K562 (cell line): ENCODE results near the gene NPAS3. TPM values are rescaled to one million over a fixed set of nuclear protein-coding genes. Genes with fewer than 3 reads are reported as not detected.

Experiments used
- ATAC-seq: fragments of 200-7000 bp; cut with Tn5 transposase; 3 replicates; pipeline ENCODE4 v1.9.1; 2020; ENCODE audit warnings: moderate library complexity
- BruUV-seq: library from RNA; stranded (reverse); fragments of 400-500 nt; replicated peaks from 2 replicates; lab custom pipeline; 2021; lab: Mats Ljungman, UMichigan
- CTCF ChIA-PET: fragments of 300-600 bp; formaldehyde crosslinking; extraction: SDS; loops from one replicate; lab custom pipeline; 2021; ENCODE audit warnings: low intra/inter-chr PET ratio; lab: Yijun Ruan, JAX
- POLR2A ChIA-PET: fragments of 300-600, 350-650 bp; sonication (Branson Sonifier 250); formaldehyde crosslinking; extraction: SDS; loops from one replicate; lab custom pipeline; 2021; ENCODE audit warnings: antibody characterized with exemption, inconsistent platforms; lab: Yijun Ruan, JAX
- DNase-seq, 4 experiments: peaks; one replicate each; pipeline versions ENCODE4 v3.0.0 to v3.0.0-alpha.2; 2011 to 2018; ENCODE audit warnings: low spot score in 3 of 4, mixed read lengths in 3 of 4; ENCODE audit errors: extremely low read depth in 1 of 4
- FAIRE-seq: peaks from 2 replicates; lab custom pipeline; 2011; peaks lifted over from hg19 to GRCh38; lab: Jason Lieb, UNC
- H2AFZ ChIP-seq: 2 replicates; pipeline ENCODE4 v1.6.0; 2011; ENCODE audit warnings: low read depth, low read length, control low read depth, inconsistent platforms
- H3K27ac ChIP-seq: fragments of 200-600 bp; 3 replicates; pipeline ENCODE4 v1.8.0; 2011; ENCODE audit warnings: low read depth, mild to moderate bottlenecking, control low read depth, inconsistent platforms, low read length, moderate library complexity, mixed read lengths; ENCODE audit errors: extremely low read depth
- H3K27me3 ChIP-seq, 2 experiments: fragments of 300-600 bp in 1 of 2; 2 replicates in 1 of 2; 3 replicates in 1 of 2; pipeline versions ENCODE4 v1.6.0 to v1.8.0; 2011; ENCODE audit warnings: inconsistent platforms in 2 of 2, low read length in 2 of 2, mild to moderate bottlenecking in 1 of 2, mixed read lengths in 1 of 2, moderate library complexity in 1 of 2; ENCODE audit not compliant: control insufficient read depth in 2 of 2, insufficient read depth in 2 of 2
- H3K36me3 ChIP-seq: fragments of 300-600 bp; 3 replicates; pipeline ENCODE4 v1.8.0; 2011; ENCODE audit warnings: mild to moderate bottlenecking, low read length, inconsistent platforms; ENCODE audit not compliant: control insufficient read depth, insufficient read depth
- H3K4me1 ChIP-seq, 2 experiments: fragments of 200-600 bp in 1 of 2; replicated peaks in 1 of 2; 2 replicates in 1 of 2; 3 replicates in 1 of 2; pipeline versions ENCODE4 v1.5.1 to v1.8.0; 2011; ENCODE audit warnings: inconsistent platforms in 2 of 2, low read length in 2 of 2, mild to moderate bottlenecking in 1 of 2, mixed read lengths in 1 of 2, moderate library complexity in 1 of 2; ENCODE audit not compliant: control insufficient read depth in 2 of 2, insufficient read depth in 2 of 2
- H3K4me2 ChIP-seq: 2 replicates; pipeline ENCODE4 v1.6.1; 2011; ENCODE audit warnings: low read length, control low read depth, inconsistent platforms, mixed read lengths; ENCODE audit not compliant: insufficient read depth
- H3K4me3 ChIP-seq: fragments of 200-600 bp; sonication (generic), shearing (Covaris generic); 2 replicates; pipeline ENCODE4 v1.5.1; 2016; ENCODE audit warnings: control low read depth, inconsistent platforms
- H3K79me2 ChIP-seq: fragments of 200-600 bp; 3 replicates; pipeline ENCODE4 v1.8.0; 2011; ENCODE audit warnings: low read length, inconsistent platforms; ENCODE audit not compliant: control insufficient read depth, insufficient read depth
- H3K9ac ChIP-seq, 2 experiments: 2 replicates each; pipeline versions ENCODE4 v1.6.0 to v1.6.1; 2011; ENCODE audit warnings: low read depth in 2 of 2, low read length in 2 of 2, control low read depth in 1 of 2, inconsistent platforms in 1 of 2, mild to moderate bottlenecking in 1 of 2, mixed read lengths in 1 of 2; ENCODE audit not compliant: insufficient read depth in 1 of 2
- H3K9me1 ChIP-seq: one replicate; pipeline ENCODE4 v1.6.0; 2011; ENCODE audit warnings: inconsistent platforms, mild to moderate bottlenecking, low read length, moderate library complexity; ENCODE audit not compliant: control insufficient read depth, insufficient read depth
- H3K9me3 ChIP-seq: replicated peaks from 2 replicates; pipeline ENCODE4 v1.5.1; 2011; ENCODE audit warnings: low read depth, low read length, inconsistent platforms; ENCODE audit not compliant: control insufficient read depth, insufficient read depth
- H4K20me1 ChIP-seq: replicated peaks from 2 replicates; pipeline ENCODE4 v1.6.1; 2011; ENCODE audit warnings: low read length, inconsistent platforms, mixed read lengths; ENCODE audit not compliant: control insufficient read depth, insufficient read depth
- KLF13 ChIP-seq: fragments of 450-650 bp; IDR thresholded peaks from 2 replicates; pipeline ENCODE4 v1.6.1; 2016; ENCODE audit warnings: missing genetic modification characterization, low read depth, mild to moderate bottlenecking, missing compliant biosample characterization, moderate library complexity, borderline replicate concordance
- KLF16 ChIP-seq: IDR thresholded peaks from 2 replicates; pipeline ENCODE4 v1.6.1; 2016; ENCODE audit warnings: antibody characterized with exemption
- MXI1 ChIP-seq: IDR thresholded peaks from 2 replicates; pipeline ENCODE4 v1.6.1; 2011; ENCODE audit warnings: low read depth, mild to moderate bottlenecking, improper control_type of control experiment, low read length
- NCOA1 ChIP-seq: fragments of 450-650 bp; IDR thresholded peaks from 2 replicates; pipeline ENCODE4 v1.6.1; 2016; ENCODE audit warnings: low read depth
- SAFB2 ChIP-seq: fragments of 200-400 bp; formaldehyde crosslinking; IDR thresholded peaks from 2 replicates; pipeline ENCODE4 v1.6.1; 2018; ENCODE audit warnings: borderline replicate concordance, low read length, low read depth, moderate library complexity; ENCODE audit not compliant: severe bottlenecking
- SP1 ChIP-seq: sonication (generic); formaldehyde crosslinking; IDR thresholded peaks from 2 replicates; pipeline ENCODE4 v1.8.1; 2022; ENCODE audit warnings: mild to moderate bottlenecking, missing genetic modification reagents
- SRF ChIP-seq, 2 experiments: fragments of 250-450, 450-650 bp in 1 of 2; sonication (Bioruptor Pico) in 1 of 2; sonication (generic) in 1 of 2; formaldehyde crosslinking; IDR thresholded peaks; 2 replicates each; pipeline versions ENCODE4 v1.5.0 to v1.5.1; 2020 to 2022; ENCODE audit warnings: mild to moderate bottlenecking in 1 of 2, missing genetic modification reagents in 1 of 2
- STAG1 ChIP-seq: sonication (generic); formaldehyde crosslinking; IDR thresholded peaks from 2 replicates; pipeline ENCODE4 v1.5.0; 2020; ENCODE audit warnings: missing genetic modification reagents, borderline replicate concordance
- TGIF2 ChIP-seq: sonication (generic); formaldehyde crosslinking; IDR thresholded peaks from 2 replicates; pipeline ENCODE4 v1.8.1; 2022; ENCODE audit warnings: mild to moderate bottlenecking, missing genetic modification reagents, moderate library complexity
- YY1 ChIP-seq, 3 experiments: IDR thresholded peaks; 2 replicates each; pipeline ENCODE4 v1.6.1; 2011; ENCODE audit warnings: low read length in 2 of 3, mild to moderate bottlenecking in 2 of 3, moderate library complexity in 2 of 3, borderline replicate concordance in 1 of 3, control low read depth in 1 of 3, low read depth in 1 of 3; ENCODE audit not compliant: insufficient read depth in 3 of 3, insufficient replicate concordance in 2 of 3, control insufficient read depth in 1 of 3, insufficient read length in 1 of 3; ENCODE audit errors: extremely low read depth in 1 of 3
- ZBTB2 ChIP-seq: fragments of 450-650 bp; IDR thresholded peaks from 2 replicates; pipeline ENCODE4 v1.6.1; 2016; ENCODE audit warnings: antibody characterized with exemption
- ZNF398 ChIP-seq: fragments of 250-450 bp; sonication (Bioruptor Pico); IDR thresholded peaks from 2 replicates; pipeline ENCODE4 v1.8.0; 2021; ENCODE audit warnings: moderate library complexity, mild to moderate bottlenecking, inconsistent platforms
- ZNF696 ChIP-seq: fragments of 250-450 bp; sonication (Bioruptor Pico); conservative IDR thresholded peaks from 2 replicates; pipeline ENCODE4 v1.4.0; 2020; ENCODE audit warnings: mild to moderate bottlenecking, moderate library complexity
- ZNF717 ChIP-seq: fragments of 250-450 bp; sonication (Bioruptor Pico); IDR thresholded peaks from 2 replicates; pipeline ENCODE4 v1.5.0; 2021
- WGBS: fragments of 100-300 bp; shearing (Covaris generic); methylation state at CpG from one replicate; pipeline ENCODE4 v1.1.6; 2016; ENCODE audit warnings: low coverage, mixed read lengths; ENCODE audit not compliant: insufficient coverage; ENCODE audit errors: missing lambda C conversion rate; 5-methylcytosine and 5-hydroxymethylcytosine counted together
- in situ Hi-C: fragments of 300-500 bp; cut with MboI; formaldehyde crosslinking; loops from 4 replicates; pipeline ENCODE4 v1.15.0; 2018; ENCODE audit warnings: inconsistent platforms, mixed read lengths
- intact Hi-C: fragments of 100-400 bp; cut with micrococcal nuclease; formaldehyde crosslinking; loops from 2 replicates; pipeline ENCODE4 v1.14.2; 2022
- polyA plus RNA-seq, 8 experiments: library from polyadenylated mRNA; depleted of rRNA in 4 of 8; stranded (reverse) in 5 of 8; unstranded in 3 of 8; fragments of >200 nt; fragmentation: Nextera tagmentation in 2 of 8; fragmentation: Illumina TruSeq in 1 of 8; extraction: Ambion mirVana in 2 of 8; extraction: Trizol in 1 of 8; gene quantifications; 2 replicates each; pipeline versions ENCODE4 v1.2.1 to v1.2.3, GENCODE V29; 2011 to 2014; ENCODE audit warnings: inconsistent platforms in 1 of 8, missing spikeins in 1 of 8
- total RNA-seq, 7 experiments: library from RNA; depleted of rRNA in 6 of 7; stranded (reverse); fragments of >200 nt in 6 of 7; fragmentation: Illumina TruSeq in 2 of 7; extraction: Trizol in 2 of 7; gene quantifications; 2 replicates each; pipeline versions ENCODE4 v1.2.1 to v1.2.3, GENCODE V29; 2011 to 2021; ENCODE audit warnings: low replicate concordance in 1 of 7

Gene NPAS3
- total and polyA plus RNA-seq, 9 of the 15 experiments (the other 6 are each of a cell fraction or from before 2014, with no cell fraction given), result 0.04 TPM; not detected in 8

DNA sequence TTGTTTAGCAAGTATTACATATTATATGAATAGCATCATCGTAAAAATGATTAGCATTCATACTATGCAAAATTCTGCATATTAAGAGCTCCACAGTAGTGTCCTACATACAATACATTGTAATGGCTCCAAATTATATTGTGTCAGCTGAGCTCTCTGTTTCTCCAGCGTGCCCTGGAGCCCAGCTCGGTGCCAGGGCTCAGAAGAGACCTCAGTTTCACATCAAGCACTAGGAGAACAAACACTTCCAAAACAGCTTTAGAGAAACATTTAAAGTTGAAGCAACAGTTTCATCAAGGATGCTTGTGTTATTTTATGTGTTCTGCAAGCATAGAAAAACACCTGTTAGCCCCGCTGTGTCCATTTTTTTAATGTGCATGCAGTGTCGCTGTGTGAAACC is 555.3 kb downstream of the NPAS3 start:
- no peak for FAIRE-seq
- intact Hi-C loops, result no loop called here
- Histone ChIP-seq H3K9ac (no peak overlapping the region), H3K9me3 (no peaks in the 10 kb centered on the region), H2AFZ (no peak overlapping the region), H3K36me3 (no peaks in the 10 kb centered on the region), H3K27me3 (no peaks in the 10 kb centered on the region), H3K4me3 (no peak overlapping the region), H3K27ac (no peak overlapping the region), H3K9me1 (no peaks in the 10 kb centered on the region), H3K4me1 (no peaks in the 10 kb centered on the region), H3K79me2 (no peaks in the 10 kb centered on the region), H4K20me1 (no peaks in the 10 kb centered on the region), H3K4me2 (no peak overlapping the region)
- in situ Hi-C loops, result no loop called here
- ChIA-PET POLR2A (no interaction called here), CTCF (no interaction called here)
- ATAC-seq, result no peak
- TF ChIP-seq ZNF717 (CRISPR knock-in tag) (no peak), NCOA1 (no peak), ZNF398 (CRISPR knock-in tag) (no peak), YY1 (IDR thresholded peaks at IDR 0.05; ENCODE audit: borderline replicate concordance in 1 of 3, control insufficient read depth in 1 of 3, extremely low read depth in 1 of 3, insufficient read depth in 3 of 3, insufficient read length in 1 of 3, insufficient replicate concordance in 2 of 3, low read depth in 1 of 3, low read length in 2 of 3) (no peak), STAG1 (CRISPR knock-in tag) (no peak), ZBTB2 (no peak), TGIF2 (no peak), SP1 (CRISPR knock-in tag) (no peak), ZNF696 (CRISPR knock-in tag) (no peak), MXI1 (no peak), SAFB2 (no peak), KLF16 (no peak), SRF (CRISPR knock-in tag; IDR thresholded peaks at IDR 0.05) (no peak), KLF13 (tag) (no peak)
- BruUV-seq, result no TSS peak
- no peak for DNase-seq
- 18% methylated on average over 4 of the region's 5 CpGs for WGBS
